Measurements from ENCODE around the gene SPTLC2.

SPTLC2 gene

DNA sequence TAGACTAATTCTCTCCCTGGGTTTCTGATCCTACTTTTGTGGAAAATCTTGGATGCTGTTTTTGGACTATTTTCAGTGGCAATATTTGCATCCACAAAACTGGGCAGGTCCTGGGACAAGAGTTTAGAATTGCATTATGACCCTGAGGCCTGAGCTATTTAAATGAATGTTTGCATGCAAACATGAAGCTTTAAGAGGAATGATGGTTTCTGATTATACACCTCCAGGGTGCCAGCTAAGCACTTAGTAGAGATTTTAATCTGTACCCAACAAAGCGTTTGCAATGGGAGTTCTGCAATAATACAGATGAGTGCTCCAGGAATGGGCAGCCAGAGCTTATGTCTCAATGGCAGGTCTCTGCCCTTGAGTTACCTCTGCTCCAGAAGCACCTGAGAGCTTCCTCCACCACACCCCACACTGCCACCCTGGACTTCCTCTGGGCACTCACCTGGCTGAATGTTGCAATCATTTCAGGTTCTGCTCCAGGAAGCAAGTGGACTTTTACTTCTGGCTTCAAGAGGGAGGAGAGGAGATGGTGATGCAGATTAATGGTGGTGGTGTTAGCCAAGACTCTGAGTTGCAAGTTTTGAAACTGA lies 6.0 kb upstream of the SPTLC2 start:
- no peak for DNase-seq (ENCODE audit: low spot score)

DNA sequence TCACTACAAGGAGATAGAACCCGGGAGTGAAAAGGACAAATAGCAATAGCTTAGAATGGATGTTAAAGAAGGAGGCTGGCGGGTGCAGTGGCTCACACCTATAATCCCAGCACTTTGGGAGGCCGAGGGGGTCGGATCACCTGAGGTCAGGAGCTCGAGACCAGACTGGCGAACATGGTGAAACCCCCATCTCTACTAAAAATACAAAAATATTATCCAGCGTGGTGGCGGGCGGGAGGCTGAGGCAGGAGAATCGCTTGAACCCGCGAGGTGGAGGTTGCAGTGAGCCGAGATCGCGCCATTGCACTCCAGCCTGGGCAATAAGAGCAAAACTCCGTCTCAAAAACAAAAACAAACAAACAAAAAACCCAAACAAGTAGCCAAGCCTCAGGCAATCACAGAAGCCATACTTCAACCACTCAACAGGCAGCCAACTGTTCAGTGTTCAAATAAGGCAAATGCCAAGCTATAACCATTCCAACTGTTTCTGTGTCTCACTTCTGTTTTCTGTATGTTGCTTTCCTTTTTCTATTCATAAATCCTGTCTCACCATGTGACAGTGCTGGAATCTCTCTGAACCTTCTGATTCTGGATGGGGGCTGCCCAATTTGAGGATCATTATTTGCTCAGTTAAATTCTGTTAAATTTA lies 3.9 kb upstream of the SPTLC2 start:
- DNase-seq (ENCODE audit: low spot score): no peak

DNA sequence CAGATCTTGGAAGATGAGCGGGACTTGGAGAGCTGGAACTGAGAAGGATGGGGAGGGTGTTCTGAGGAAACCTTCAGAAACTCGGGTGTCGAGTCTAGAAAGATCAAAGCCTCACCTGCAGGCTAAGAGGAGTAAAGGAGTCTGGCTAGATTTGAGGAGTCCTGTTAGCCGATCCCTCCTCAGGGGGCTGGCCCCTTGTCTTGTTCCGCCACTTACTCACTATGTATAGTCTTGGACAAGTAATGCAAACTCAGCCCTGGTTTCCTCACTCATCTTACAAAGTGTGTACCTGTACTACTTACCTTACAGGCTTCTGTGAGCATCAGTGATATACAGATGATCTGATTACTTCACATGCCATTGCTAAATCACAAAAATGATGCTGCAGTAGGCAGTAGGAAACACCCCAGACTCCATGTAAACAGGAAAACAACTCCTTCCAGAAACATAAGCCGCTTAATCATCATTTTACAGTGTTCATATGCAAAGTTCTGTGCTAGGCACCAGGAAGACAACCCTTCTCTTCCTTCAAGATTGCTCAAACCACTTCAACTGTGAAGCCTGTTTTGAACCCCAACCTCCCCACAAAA lies 2.0 kb upstream of the SPTLC2 start:
- no peak for DNase-seq (ENCODE audit: low spot score)

DNA sequence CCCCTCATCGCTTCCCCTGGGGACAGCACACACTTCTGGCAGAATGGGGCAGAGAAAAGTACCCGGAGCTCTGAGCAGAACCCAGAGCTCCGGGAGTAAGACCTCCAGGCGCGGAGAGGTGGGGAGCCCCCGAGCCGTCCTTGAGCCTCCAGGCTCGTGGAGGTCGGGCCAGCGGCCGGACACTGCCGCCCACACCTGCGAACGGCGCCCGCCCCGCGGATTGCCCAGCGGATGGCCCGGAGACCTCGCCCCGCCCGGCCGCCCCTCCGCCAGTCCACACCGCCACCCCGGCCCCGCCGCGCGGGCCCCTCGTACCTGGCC lies 344 bp downstream of the SPTLC2 start:
- DNase-seq (ENCODE audit: low spot score): no peak

DNA sequence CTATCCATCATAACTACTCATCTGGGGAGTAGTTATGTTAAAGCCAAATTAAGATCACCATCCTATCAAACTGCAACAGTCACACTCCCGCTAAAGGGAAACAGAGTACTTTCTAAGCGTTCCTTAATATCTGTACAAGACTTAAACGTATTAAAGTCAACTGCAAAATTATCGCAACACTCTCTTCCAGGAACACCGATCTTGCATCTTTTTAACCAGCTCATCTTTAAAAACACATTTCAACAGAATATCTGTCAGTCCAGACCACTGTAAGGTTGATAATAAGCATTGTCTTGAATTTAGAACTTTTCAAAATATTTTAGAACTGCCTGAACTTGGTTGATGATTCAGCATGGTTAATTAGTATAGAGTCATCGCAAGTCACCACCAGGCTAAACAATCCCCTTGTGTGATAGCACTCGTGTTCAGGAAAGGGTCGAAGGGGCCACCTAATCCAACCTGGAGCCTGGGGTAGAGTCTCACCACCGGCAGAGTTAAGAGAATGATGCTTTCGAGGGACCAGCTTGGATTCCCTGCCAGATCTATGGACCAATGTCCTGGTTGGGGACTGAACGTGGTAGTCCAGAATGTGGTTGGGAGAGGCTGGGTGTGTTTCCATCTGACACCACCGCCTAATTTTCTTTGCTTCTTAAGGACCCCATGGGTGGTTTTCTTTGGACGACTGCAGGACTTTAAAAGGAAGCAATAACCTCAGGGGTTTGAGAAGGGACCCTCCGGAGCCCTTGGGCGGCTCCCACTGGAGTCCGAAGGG lies 890 bp downstream of the SPTLC2 start:
- no peak for DNase-seq (ENCODE audit: low spot score)

DNA sequence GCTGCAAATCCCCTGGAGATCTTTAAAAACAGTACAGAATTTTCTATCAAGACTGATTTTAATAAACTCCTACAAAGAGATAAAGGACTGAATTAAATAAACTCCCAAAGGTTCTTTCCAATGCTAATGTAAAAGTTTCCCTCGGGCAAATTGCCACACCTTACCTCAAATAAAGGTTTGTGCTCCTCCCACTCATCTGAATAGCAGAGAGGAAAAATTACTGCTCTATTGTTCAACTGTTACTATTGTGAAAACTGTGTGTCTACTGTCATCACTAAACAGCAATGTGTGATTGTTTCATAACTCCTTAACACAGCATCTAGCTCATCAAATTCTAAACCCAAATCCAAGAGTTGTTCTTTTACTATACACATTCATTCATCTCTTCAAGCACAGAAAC lies 3.2 kb downstream of the SPTLC2 start:
- no peak for DNase-seq (ENCODE audit: low spot score)

DNA sequence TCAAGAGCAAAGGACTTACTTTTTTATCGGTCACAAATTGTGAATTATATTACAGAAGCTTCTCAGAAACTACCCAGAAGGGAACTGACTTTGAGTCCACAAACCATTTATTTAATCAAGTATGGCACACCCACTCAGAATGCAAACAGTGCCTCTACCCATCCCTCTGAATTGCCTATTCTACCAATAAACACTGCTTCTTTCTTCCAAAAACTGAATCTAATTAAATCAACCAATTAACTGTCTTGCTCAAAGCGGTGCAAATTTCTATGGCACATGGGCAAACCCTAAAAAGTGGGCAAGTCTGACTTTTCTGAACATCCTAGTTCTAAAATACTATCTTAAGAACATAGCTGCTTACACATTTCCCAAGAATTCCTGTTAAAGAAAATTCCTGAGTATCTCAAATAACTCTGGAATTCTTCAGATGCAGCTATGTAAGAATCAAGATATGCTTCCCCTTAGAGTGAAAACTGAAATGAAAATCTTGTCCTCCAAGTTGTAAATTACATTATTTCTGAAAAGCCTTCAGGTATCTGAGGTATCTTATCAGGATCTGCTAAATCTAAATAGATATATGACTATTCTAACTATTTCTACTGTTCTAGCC lies 4.3 kb downstream of the SPTLC2 start:
- DNase-seq (ENCODE audit: low spot score): no peak

DNA sequence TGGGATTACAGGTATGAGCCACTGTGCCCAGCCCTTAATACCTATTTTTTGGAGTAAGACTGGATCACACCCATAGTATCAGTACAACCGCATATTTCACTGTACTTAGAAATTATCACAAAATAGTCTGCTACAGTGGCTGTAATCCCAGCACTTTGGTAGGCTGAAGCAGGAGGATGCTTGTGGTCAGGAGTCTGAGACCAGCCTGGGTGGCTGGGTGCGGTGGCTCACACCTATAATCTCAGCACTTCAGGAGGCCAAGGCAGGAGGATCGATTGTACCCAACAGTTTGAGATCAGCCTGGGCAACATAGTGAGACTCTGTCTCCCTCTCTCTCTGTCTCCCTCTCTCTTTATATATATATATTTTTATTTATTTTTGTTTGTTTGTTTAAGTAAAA lies 5.9 kb downstream of the SPTLC2 start:
- no peak for DNase-seq (ENCODE audit: low spot score)

DNA sequence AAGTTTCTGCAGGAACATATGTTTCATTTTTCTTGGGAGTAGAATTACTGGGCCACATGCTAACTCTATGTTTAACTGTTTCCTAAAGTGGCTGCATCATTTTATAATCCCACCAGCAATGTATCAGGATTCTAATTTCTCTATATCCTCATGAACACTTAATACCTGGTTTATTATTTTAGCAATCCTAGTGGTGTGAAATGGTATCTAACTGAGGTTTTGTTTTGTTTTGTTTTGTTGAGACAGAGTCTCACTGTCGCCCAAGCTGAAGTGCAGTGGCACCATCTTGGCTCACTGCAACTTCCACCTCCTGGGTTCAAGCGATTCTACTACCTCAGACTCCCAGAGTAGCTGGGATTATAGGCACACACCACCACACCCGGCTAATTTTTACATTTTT lies 6.5 kb downstream of the SPTLC2 start:
- DNase-seq (ENCODE audit: low spot score): no peak

DNA sequence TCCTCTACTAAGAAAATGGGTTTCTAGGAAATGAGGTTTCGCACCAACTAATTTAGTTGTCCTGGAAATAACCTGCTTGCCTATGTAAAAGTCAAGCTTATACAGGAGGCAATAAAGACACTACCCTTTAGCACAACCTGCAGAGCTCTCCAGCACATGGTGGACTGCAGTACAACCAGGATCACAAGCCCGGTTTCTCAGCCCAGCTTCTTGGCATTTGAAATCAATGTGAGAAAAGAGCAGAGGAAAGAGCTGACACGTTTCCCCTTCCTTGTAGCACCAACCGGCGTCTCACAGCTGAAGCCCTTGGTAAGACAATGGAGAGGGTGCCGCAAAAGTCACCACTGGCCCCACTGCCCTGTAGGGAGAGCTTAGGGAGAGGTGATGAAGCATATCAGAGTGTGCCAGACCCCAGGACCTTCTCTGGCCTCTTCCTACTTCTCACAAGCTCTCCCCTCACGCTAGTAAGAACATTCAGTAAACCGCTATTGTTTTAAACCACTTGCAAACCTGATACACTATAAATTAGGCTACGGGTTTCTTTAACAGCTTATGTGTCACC lies 8.6 kb downstream of the SPTLC2 start:
- peak; percentile 43 for DNase-seq (ENCODE audit: low spot score)

DNA sequence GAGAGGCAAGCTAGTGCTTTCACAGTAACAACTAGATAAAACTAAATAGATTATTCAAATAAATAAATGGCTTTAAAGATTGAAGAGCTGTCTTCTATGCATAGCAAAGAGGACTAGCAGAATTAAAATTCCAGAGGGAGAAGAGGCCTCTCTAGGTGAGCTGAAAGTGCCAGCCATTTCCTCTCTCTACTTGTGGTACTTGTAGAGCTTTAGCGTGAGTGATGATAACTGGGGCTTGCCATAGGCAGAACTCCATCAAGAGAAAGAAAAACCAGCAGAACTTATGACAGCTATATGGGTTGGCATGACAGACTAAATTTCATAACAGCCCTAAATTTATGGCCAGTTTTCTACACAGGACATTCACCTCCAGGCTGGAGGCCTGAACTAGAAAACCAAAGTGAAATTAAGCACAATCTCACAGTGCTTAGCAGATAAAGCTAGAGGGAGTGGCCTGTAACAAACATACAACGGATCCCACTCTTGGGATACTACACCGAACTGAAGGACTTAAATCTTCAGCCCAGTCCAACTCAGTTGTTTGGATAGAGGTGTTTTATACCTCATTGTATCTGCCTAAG lies 11.0 kb downstream of the SPTLC2 start:
- DNase-seq (ENCODE audit: low spot score): no peak

DNA sequence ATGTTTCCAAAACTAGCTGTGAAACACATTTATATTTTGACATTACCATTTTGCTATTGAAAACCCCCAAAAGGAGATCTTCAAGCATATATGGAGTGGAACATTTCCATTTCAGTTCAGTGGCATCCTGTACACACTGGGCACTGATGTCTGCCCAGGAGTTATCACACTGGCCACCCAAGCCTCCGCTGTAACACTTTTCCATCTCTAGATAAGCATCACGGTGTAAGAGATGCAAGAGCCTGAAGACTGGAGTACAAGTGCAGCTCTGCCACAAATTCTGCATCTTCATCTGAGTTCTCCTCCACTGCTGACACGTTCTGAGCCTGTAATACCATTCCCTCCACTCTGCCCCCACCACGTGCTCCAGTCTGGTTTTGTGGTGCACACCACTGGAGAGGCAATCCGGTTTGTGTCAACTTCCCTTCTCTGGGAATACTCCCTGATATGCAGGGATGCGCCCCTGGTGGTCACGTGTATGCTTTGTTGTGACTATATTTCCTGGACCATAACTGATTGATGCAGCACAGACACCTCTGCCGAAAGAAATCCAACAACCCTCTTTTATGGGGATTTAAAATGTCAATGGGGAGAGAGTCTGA lies 12.7 kb downstream of the SPTLC2 start:
- DNase-seq (ENCODE audit: low spot score): no peak

DNA sequence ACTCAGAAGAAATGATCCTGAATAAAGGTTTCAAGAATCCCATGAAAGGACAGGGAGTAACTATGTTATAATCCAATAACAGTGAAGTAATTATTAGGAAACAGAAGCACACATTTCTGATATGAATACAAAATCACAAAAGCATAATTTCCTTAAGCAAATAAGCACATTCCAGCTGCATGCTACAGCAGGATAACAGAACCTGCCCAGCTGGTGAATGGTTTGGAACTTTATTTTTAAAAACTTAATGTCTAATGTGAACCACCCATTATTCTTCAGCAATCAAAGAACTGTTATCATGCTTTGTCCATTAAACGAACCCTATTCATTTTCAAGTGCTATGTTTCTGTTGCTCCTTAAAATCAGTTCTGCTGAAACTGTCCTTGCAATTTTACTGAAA lies 13.4 kb downstream of the SPTLC2 start:
- DNase-seq (ENCODE audit: low spot score): no peak

DNA sequence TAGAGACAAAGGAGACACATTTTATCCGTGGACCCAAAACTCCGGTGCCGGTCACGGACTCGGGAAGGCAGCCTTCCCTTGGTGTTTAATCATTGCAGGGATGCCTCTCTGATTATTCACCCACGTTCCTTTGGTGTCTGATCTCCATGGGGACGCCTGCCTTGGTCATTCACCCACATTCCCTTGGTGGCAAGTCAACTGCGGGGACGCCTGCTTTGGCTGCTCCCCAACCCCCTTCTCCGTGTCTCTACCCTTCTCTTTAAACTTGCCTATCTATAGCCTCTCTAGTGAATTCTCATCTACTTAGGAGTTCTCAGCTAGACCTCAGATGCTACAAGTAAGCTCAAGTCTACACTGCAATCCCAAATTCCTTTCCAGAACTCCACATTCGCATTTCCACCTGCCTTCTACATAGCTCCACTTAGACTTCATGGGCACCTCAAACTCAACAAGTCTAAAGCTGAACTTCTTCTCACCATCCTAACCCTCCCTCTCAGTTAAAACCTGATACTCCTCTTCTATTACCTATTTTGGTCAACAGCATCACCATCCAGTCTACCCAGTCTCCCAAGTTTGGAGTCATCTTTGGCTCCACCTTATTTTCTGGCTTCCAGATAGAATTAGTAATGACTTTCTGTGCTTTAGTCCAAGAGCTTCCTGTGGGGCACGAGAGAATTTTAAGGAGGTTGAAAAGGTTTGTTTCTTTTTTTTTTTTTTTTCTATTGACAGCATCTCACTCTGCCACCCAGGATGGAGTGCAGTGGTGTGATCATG lies 14.4 kb downstream of the SPTLC2 start:
- DNase-seq (ENCODE audit: low spot score): no peak

DNA sequence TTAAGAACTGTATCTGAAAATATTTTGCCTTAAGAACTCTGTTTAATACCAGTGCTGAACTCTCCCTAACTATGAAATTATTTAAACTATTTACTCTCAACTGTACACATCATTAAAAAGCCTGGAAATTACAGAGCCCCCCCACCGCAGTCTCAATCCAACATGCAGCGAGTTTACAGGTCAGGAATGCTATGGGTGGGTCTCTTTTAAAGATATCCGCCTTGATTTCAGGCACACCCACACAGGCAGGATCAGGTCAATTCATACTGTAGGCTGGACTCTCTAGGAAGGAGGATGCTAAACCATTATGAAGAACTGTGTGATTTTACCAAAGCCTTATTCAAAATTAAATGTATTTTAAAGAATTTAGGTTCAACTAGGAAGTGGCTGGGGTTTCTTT lies 16.5 kb downstream of the SPTLC2 start:
- no peak for DNase-seq (ENCODE audit: low spot score)

DNA sequence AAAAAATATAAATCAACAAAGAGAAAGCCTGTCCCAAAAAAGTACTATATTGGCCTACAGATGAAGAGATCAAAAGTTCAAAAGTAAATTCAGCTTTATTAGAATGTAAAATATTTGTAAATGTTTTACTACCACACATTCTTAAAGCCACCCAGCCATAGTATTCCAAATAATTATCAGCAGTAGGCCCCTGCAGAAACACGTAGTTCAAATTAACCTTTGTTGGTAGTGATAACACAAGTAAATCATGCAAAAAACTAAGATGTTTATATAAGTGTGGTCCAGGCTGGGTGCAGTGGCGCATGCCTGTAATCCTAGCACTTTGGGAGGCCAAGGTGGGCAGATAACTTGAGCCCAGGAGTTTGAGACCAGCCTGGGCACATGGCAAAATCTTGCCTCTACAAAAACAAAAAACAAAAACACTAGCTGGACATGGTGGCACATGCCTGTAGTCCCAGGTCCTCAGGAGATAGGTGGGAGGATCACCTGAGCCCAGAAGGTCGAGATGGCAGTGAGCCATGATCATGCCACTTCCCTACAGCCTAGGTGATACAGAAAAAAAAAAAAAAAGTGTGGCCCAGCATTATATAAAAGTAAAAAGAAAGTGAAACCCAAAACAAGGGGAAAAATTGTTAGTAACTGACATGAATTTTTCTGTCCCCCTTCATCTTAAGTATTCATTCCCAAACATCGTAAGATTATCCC lies 17.9 kb downstream of the SPTLC2 start:
- DNase-seq (ENCODE audit: low spot score): no peak

DNA sequence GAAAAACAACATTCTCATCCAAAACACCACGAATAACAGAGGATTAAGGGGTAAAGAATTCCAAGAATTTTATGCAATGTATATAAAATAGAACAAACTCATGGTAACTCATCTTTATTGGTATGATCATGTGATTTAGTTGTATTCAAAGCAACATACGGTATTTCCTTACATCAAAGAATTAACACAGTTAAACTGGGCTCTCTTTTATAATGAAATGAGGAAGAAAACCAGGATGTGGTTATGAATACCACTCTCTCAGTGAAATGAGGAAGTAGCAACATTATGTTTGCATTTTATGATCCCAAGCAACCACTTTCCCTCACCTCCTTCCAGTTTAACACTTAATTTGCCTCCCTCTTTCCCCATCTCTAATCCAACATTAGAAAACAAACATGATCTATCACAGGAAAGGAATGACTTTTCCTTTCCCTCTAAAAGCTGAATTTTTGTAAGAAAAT lies 22.9 kb downstream of the SPTLC2 start:
- no peak for DNase-seq (ENCODE audit: low spot score)

DNA sequence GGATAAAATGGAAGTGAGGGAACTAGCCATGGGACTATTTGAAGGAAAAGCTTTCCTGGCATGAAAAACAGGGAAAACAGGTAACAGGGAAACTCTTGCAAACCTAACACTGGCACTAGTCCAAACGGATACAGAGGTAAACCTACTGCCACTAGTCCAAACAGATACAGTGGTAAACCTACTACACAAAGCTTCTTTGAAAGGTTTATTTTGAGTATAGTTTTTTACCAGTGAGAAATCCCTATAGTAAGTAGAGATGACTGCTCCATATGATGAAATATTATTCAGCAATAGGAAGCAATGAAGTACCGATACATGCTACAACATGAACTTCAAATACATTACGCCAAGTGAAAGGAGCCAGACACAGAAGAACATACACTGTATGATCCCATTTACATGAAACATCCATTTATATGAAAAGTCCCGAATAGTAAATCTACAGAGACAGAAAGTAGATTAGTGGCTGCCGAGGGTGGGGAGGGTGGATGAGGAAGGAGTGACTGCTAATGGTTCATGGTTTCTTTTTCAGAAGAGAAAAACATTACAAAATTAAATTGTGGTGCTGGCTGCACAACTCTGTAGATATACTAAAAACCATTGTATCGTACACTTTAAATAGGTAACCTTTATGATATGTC lies 25.5 kb downstream of the SPTLC2 start:
- no peak for DNase-seq (ENCODE audit: low spot score)

DNA sequence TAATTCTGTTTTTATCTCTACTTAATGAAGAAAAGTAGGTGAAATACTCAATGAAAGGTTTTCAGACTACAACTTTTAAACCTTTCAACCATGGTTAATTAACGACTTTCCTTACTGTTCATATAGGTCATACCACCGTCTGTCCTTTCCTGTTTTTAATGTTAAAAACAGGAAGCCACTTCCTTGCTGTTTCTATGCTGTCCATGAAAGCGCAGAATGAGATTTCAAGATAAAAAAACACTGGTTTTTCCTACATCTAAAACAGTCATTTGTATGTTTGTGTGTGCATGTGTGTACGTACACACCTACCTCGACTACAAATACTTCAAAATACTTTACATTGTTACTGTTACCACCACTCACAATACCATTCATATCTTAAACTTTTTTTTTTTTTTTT lies 27.3 kb downstream of the SPTLC2 start:
- no peak for DNase-seq (ENCODE audit: low spot score)
